CD8-positive, alpha-beta memory T cell (primary cell): ENCODE results near the gene TMEM240. TPM values are rescaled to one million over a fixed set of nuclear protein-coding genes. Genes with fewer than 3 reads are reported as not detected.

ENCODE experiments used
- CTCF ChIA-PET: fragments of 350-600 bp; sonication (Branson Sonifier 250); formaldehyde crosslinking; loops from one replicate; lab custom pipeline; 2021; ENCODE audit warnings: antibody characterized with exemption; lab: Charles Lee
- POLR2A ChIA-PET: fragments of 350-600 bp; sonication (Branson Sonifier 250); formaldehyde crosslinking; loops from one replicate; lab custom pipeline; 2021; ENCODE audit warnings: antibody characterized with exemption; lab: Charles Lee
- DNase-seq, 5 donors: peaks; one replicate each; pipeline versions ENCODE4 v3.0.0 to v3.0.0-alpha.2; 2020 to 2022; ENCODE audit warnings: mixed read lengths in 1 of 5
- H3K27ac ChIP-seq: one replicate; pipeline ENCODE4 v1.7.0; 2013; ENCODE audit warnings: low read depth, mild to moderate bottlenecking, low read length, moderate library complexity
- H3K27me3 ChIP-seq: 2 replicates; pipeline ENCODE4 v1.7.0; 2013; ENCODE audit warnings: low read length, mild to moderate bottlenecking; ENCODE audit not compliant: insufficient read depth, poor library complexity, severe bottlenecking
- H3K36me3 ChIP-seq: 2 replicates; pipeline ENCODE4 v1.7.0; 2013; ENCODE audit warnings: mild to moderate bottlenecking, low read length, moderate library complexity; ENCODE audit not compliant: insufficient read depth
- H3K4me1 ChIP-seq: 2 replicates; pipeline ENCODE4 v1.7.0; 2013; ENCODE audit warnings: mild to moderate bottlenecking, low read length, moderate library complexity; ENCODE audit not compliant: insufficient read depth
- H3K4me3 ChIP-seq: 2 replicates; pipeline ENCODE4 v1.7.0; 2013; ENCODE audit warnings: mild to moderate bottlenecking, low read length
- H3K9me3 ChIP-seq: 2 replicates; pipeline ENCODE4 v1.7.0; 2013; ENCODE audit warnings: mild to moderate bottlenecking, low read length
- H3K27ac Mint-ChIP-seq, 8 donors: one replicate each; pipeline ENCODE4 v1.8.0; 2020 to 2021; ENCODE audit warnings: mixed read lengths in 8 of 8, mild to moderate bottlenecking in 6 of 8, inconsistent platforms in 3 of 8, moderate library complexity in 3 of 8
- H3K27me3 Mint-ChIP-seq, 2 donors: one replicate each; pipeline ENCODE4 v1.8.0; 2020 to 2021; ENCODE audit warnings: mixed read lengths in 2 of 2, mild to moderate bottlenecking in 1 of 2, moderate library complexity in 1 of 2
- H3K36me3 Mint-ChIP-seq, 3 donors: one replicate each; pipeline ENCODE4 v1.8.0; 2020 to 2021; ENCODE audit warnings: mixed read lengths in 3 of 3, inconsistent platforms in 1 of 3, mild to moderate bottlenecking in 1 of 3
- H3K4me1 Mint-ChIP-seq, 3 donors: one replicate each; pipeline ENCODE4 v1.8.0; 2020 to 2021; ENCODE audit warnings: mixed read lengths in 3 of 3, inconsistent platforms in 1 of 3, mild to moderate bottlenecking in 1 of 3
- H3K4me3 Mint-ChIP-seq, 7 donors: one replicate each; pipeline ENCODE4 v1.8.0; 2020 to 2021; ENCODE audit warnings: mixed read lengths in 7 of 7, mild to moderate bottlenecking in 6 of 7, moderate library complexity in 4 of 7, inconsistent platforms in 2 of 7
- H3K9me3 Mint-ChIP-seq, 5 donors: one replicate each; pipeline ENCODE4 v1.8.0; 2020 to 2022; ENCODE audit warnings: mixed read lengths in 5 of 5, mild to moderate bottlenecking in 3 of 5, moderate library complexity in 2 of 5, inconsistent platforms in 1 of 5
- polyA plus RNA-seq: library from polyadenylated mRNA; unstranded; fragments of 300-500 nt; fragmentation: Illumina TruSeq; gene quantifications from one replicate; pipeline ENCODE4 v1.2.3, GENCODE V29; 2021
- total RNA-seq, 2 experiments: library from RNA; stranded (reverse); gene quantifications; one replicate each; pipeline ENCODE4 v1.2.3, GENCODE V29; 2021

Gene TMEM240
- total and polyA plus RNA-seq, 3 experiments from 2014 or later: 0.33 to 0.59 TPM; not detected in 1

GRCh38 chr1:1573843-1574720, 33.7 kb upstream of the TMEM240 start:
- no peaks in the 10 kb centered on the region for H3K27me3 ChIP-seq
- Mint-ChIP-seq H3K4me3 (peak overlapping the region; percentile 92 to 99 (median 96)), H3K27ac (peak overlapping the region; percentile 98 to 100 (median 100)), H3K36me3 (peaks cover 0 to 34% (median 6%) of the 10 kb centered on the region in 3 donors), H3K4me1 (peaks cover 32 to 52% (median 40%) of the 10 kb centered on the region in 3 donors), H3K9me3 (peaks cover 0 to 3% (median 0%) of the 10 kb centered on the region in 5 donors), H3K27me3 (peaks cover 0 to 10% of the 10 kb centered on the region in 2 donors)
- ChIA-PET CTCF (no interaction called here), POLR2A (interaction anchor here (0.6 to 1.1 kb wide), 4 partner anchors 39 to 56 kb away, joined by 3 to 6 read pairs (median 4); partner anchors contain the start of gene MIB2)
- H3K27ac ChIP-seq: peak overlapping the region; percentile 98
- peak in 4 of 5 donors; percentile 67 to 85 (median 76) for DNase-seq
- peaks cover 10% of the 10 kb centered on the region for H3K36me3 ChIP-seq
- peak overlapping the region; percentile 80 for H3K4me3 ChIP-seq
- peaks cover 33% of the 10 kb centered on the region for H3K4me1 ChIP-seq
- H3K9me3 ChIP-seq: no peaks in the 10 kb centered on the region

- Mint-ChIP-seq H3K36me3 (peaks cover 6 to 56% (median 13%) of the 10 kb centered on the region in 3 donors), H3K27ac (peak overlapping the region in 6 of 8 donors; percentile 49 to 90 (median 70)), H3K27me3 (peaks cover 0 to 7% of the 10 kb centered on the region in 2 donors), H3K4me1 (peaks cover 44 to 76% (median 52%) of the 10 kb centered on the region in 3 donors), H3K9me3 (peaks cover 0 to 3% (median 0%) of the 10 kb centered on the region in 5 donors), H3K4me3 (peak overlapping the region in 4 of 7 donors; percentile 38 to 58 (median 46))
- no peak overlapping the region for H3K4me3 ChIP-seq
- ChIA-PET CTCF (interaction anchor here (1.3 kb wide), 1 partner anchor 25 kb away, joined by 3 read pairs; no protein-coding TSS in a partner anchor), POLR2A (no interaction called here)
- H3K4me1 ChIP-seq: peaks cover 46% of the 10 kb centered on the region
- peaks cover 19% of the 10 kb centered on the region for H3K36me3 ChIP-seq
- no peaks in the 10 kb centered on the region for H3K9me3 ChIP-seq
- no peak overlapping the region for H3K27ac ChIP-seq
- no peak for DNase-seq
- H3K27me3 ChIP-seq: no peaks in the 10 kb centered on the region
Observed at GRCh38 chr1:1569341-1569740, 28.9 kb upstream of the TMEM240 start.

- Histone ChIP-seq H3K4me1 (peaks cover 37% of the 10 kb centered on the region), H3K9me3 (no peaks in the 10 kb centered on the region), H3K27me3 (no peaks in the 10 kb centered on the region), H3K36me3 (peaks cover 33% of the 10 kb centered on the region), H3K4me3 (no peak overlapping the region), H3K27ac (no peak overlapping the region)
- ChIA-PET POLR2A (no interaction called here), CTCF (interaction anchor here (1.2 kb wide), 1 partner anchor 11 kb away, joined by 3 read pairs; no protein-coding TSS in a partner anchor)
- H3K36me3 Mint-ChIP-seq: peaks cover 6 to 61% (median 21%) of the 10 kb centered on the region in 3 donors
- H3K27ac Mint-ChIP-seq: peak overlapping the region in 5 of 8 donors; percentile 6 to 77 (median 72)
- H3K4me1 Mint-ChIP-seq: peaks cover 42 to 68% (median 51%) of the 10 kb centered on the region in 3 donors
- DNase-seq: no peak
- peak overlapping the region in 1 of 7 donors; percentile 63 for H3K4me3 Mint-ChIP-seq
- no peaks in the 10 kb centered on the region for H3K27me3 Mint-ChIP-seq
- no peaks in the 10 kb centered on the region for H3K9me3 Mint-ChIP-seq
Observed at GRCh38 chr1:1567891-1568291, 27.5 kb upstream of the TMEM240 start.

GRCh38 chr1:1567152-1567875, 26.9 kb upstream of the TMEM240 start:
- ChIA-PET POLR2A (no interaction called here), CTCF (interaction anchor here (1.2 kb wide), 1 partner anchor 12 kb away, joined by 3 read pairs; no protein-coding TSS in a partner anchor)
- Histone ChIP-seq H3K4me3 (no peak overlapping the region), H3K27me3 (no peaks in the 10 kb centered on the region), H3K36me3 (peaks cover 39% of the 10 kb centered on the region), H3K9me3 (no peaks in the 10 kb centered on the region), H3K27ac (no peak overlapping the region), H3K4me1 (peaks cover 33% of the 10 kb centered on the region)
- H3K36me3 Mint-ChIP-seq: peaks cover 6 to 67% (median 21%) of the 10 kb centered on the region in 3 donors
- H3K4me3 Mint-ChIP-seq: peak overlapping the region in 6 of 7 donors; percentile 22 to 75 (median 46)
- H3K27me3 Mint-ChIP-seq: no peaks in the 10 kb centered on the region
- H3K27ac Mint-ChIP-seq: peak overlapping the region; percentile 35 to 77 (median 64)
- H3K4me1 Mint-ChIP-seq: peaks cover 42 to 62% (median 51%) of the 10 kb centered on the region in 3 donors
- H3K9me3 Mint-ChIP-seq: no peaks in the 10 kb centered on the region
- no peak for DNase-seq

- Histone ChIP-seq H3K27me3 (no peaks in the 10 kb centered on the region), H3K27ac (no peak overlapping the region), H3K4me3 (no peak overlapping the region), H3K36me3 (peaks cover 45% of the 10 kb centered on the region), H3K9me3 (no peaks in the 10 kb centered on the region), H3K4me1 (peaks cover 29% of the 10 kb centered on the region)
- CTCF ChIA-PET: no interaction called here
- no peak overlapping the region for H3K4me3 Mint-ChIP-seq
- DNase-seq: no peak
- H3K9me3 Mint-ChIP-seq: no peaks in the 10 kb centered on the region
- H3K27ac Mint-ChIP-seq: peak overlapping the region in 1 of 8 donors; percentile 33
- POLR2A ChIA-PET: no interaction called here
- H3K27me3 Mint-ChIP-seq: no peaks in the 10 kb centered on the region
- H3K4me1 Mint-ChIP-seq: peaks cover 33 to 51% (median 43%) of the 10 kb centered on the region in 3 donors
- H3K36me3 Mint-ChIP-seq: peaks cover 6 to 75% (median 20%) of the 10 kb centered on the region in 3 donors
Observed at GRCh38 chr1:1565340-1565739, 24.9 kb upstream of the TMEM240 start.

- Histone ChIP-seq H3K4me1 (peaks cover 18% of the 10 kb centered on the region), H3K4me3 (no peak overlapping the region), H3K36me3 (peaks cover 38% of the 10 kb centered on the region), H3K27me3 (no peaks in the 10 kb centered on the region), H3K27ac (no peak overlapping the region), H3K9me3 (no peaks in the 10 kb centered on the region)
- Mint-ChIP-seq H3K4me3 (no peak overlapping the region), H3K36me3 (peaks cover 6 to 66% (median 18%) of the 10 kb centered on the region in 3 donors), H3K9me3 (no peaks in the 10 kb centered on the region), H3K27ac (peak overlapping the region in 1 of 8 donors; percentile 64), H3K27me3 (no peaks in the 10 kb centered on the region), H3K4me1 (peaks cover 24 to 40% (median 32%) of the 10 kb centered on the region in 3 donors)
- ChIA-PET POLR2A (no interaction called here), CTCF (no interaction called here)
- DNase-seq: no peak
Observed at GRCh38 chr1:1564268-1564667, 23.8 kb upstream of the TMEM240 start.

- H3K27ac Mint-ChIP-seq: peak overlapping the region in 2 of 8 donors; percentile 9 to 64
- no peak overlapping the region for H3K4me3 ChIP-seq
- CTCF ChIA-PET: no interaction called here
- POLR2A ChIA-PET: no interaction called here
- H3K4me1 ChIP-seq: peaks cover 15% of the 10 kb centered on the region
- no peaks in the 10 kb centered on the region for H3K9me3 ChIP-seq
- no peaks in the 10 kb centered on the region for H3K27me3 ChIP-seq
- H3K36me3 ChIP-seq: peaks cover 36% of the 10 kb centered on the region
- peaks cover 22 to 37% (median 29%) of the 10 kb centered on the region in 3 donors for H3K4me1 Mint-ChIP-seq
- no peaks in the 10 kb centered on the region for H3K9me3 Mint-ChIP-seq
- peaks cover 6 to 64% (median 18%) of the 10 kb centered on the region in 3 donors for H3K36me3 Mint-ChIP-seq
- DNase-seq: no peak
- H3K27me3 Mint-ChIP-seq: no peaks in the 10 kb centered on the region
- H3K4me3 Mint-ChIP-seq: no peak overlapping the region
- H3K27ac ChIP-seq: no peak overlapping the region
Observed at GRCh38 chr1:1563688-1564087, 23.3 kb upstream of the TMEM240 start.
